Measurements from ENCODE around the gene DAAM2. TPM values are rescaled to one million over a fixed set of nuclear protein-coding genes. Genes with fewer than 3 reads are reported as not detected.

The DAAM2 gene
- total RNA-seq, 4 donors from 2014 or later, result 15.7 to 31.6 (median 20.7) TPM

DNA sequence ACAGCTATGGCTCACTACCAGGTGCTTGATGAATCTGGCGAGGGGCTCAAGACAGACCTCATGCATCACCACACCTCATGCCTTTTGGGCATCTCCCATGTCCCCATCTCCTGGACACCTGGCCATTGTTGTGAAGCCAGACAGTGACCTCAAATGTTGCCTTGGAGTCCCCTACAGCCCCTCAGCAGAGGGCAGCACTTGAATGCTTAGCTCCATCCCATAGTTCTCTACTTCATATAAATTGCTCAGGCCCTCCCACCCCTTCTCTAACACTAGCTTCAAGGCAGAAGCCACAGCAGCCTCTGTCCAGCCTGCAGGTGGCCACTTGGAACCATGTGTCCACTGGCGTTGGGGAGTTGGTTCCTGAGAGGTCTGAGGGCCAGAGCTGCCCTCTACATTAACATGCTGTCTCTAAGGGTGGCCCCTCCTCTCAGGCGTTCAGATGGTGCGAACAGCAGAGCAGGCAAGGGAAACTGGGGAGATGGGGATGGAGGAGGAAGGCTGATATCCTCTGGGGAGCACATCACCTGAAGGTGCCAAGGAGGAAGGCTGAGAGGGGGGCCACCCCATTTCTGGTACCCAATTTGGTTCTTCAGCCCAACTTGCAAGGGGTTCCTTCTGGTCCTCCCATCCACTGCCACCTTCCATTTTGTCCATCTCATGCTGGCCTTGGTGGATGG, 110.8 kb downstream of the DAAM2 start:
- H3K27me3 ChIP-seq, result no peaks in the 10 kb centered on the region
- no peaks in the 10 kb centered on the region for H3K36me3 ChIP-seq
- intact Hi-C loops (cut with DNase I; ENCODE audit: low total_unique reads) (no loop called here), in situ Hi-C loops (cut with MboI; ENCODE audit: low pct_ligation_motif_present in 1 of 4, low pct_unique_long_range_greater_than_20kb in 1 of 4, low sequenced_read_pairs in 3 of 4) (no loop called here)
- H3K9me3 ChIP-seq, result no peaks in the 10 kb centered on the region
- no peak overlapping the region for H3K27ac ChIP-seq
- TF ChIP-seq, protein P1, sequence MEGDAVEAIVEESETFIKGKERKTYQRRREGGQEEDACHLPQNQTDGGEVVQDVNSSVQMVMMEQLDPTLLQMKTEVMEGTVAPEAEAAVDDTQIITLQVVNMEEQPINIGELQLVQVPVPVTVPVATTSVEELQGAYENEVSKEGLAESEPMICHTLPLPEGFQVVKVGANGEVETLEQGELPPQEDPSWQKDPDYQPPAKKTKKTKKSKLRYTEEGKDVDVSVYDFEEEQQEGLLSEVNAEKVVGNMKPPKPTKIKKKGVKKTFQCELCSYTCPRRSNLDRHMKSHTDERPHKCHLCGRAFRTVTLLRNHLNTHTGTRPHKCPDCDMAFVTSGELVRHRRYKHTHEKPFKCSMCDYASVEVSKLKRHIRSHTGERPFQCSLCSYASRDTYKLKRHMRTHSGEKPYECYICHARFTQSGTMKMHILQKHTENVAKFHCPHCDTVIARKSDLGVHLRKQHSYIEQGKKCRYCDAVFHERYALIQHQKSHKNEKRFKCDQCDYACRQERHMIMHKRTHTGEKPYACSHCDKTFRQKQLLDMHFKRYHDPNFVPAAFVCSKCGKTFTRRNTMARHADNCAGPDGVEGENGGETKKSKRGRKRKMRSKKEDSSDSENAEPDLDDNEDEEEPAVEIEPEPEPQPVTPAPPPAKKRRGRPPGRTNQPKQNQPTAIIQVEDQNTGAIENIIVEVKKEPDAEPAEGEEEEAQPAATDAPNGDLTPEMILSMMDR (IDR thresholded peaks at IDR 0.05), result no peak
- TF ChIP-seq EP300 (IDR thresholded peaks at IDR 0.05; ENCODE audit: low read depth), result no peak
- TF ChIP-seq POLR2A (IDR thresholded peaks at IDR 0.05), result no peak
- no peak for TF ChIP-seq POLR2AphosphoS5 (IDR thresholded peaks at IDR 0.05)
- H3K4me3 ChIP-seq, result no peak overlapping the region
- H3K4me1 ChIP-seq, result peaks cover 0 to 5% (median 2%) of the 10 kb centered on the region in 4 donors
- WGBS, 2 donors (ENCODE audit: low coverage in 1 of 2), result 91% methylated on average over 4 of the region's 4 CpGs; no CpG with 5 or more reads in 1 of the 2 donors
- DNase-seq, result no peak

DNA sequence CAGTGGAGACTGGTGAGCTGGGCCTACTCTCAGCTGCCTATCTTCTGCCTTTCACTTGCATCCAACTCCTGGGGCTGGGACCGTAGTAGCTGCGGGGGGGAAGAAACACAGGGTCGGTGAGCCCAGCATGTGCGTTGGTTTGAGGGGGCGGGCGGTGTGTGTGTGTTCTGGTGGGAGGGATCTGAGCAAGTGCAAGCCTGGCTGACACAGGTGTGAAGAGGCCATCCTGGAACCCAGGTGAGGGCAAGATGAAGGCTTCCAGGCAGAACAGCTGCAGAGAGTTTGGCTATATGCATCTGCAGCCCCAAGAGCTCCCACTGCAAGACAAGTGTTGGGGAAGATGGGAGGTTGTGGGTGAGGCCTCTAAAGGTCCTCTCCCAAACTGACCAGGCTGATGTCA, 111.5 kb downstream of the DAAM2 start:
- Histone ChIP-seq H3K4me1 (no peaks in the 10 kb centered on the region), H3K27me3 (no peaks in the 10 kb centered on the region), H3K9me3 (no peaks in the 10 kb centered on the region), H3K4me3 (no peak overlapping the region), H3K27ac (no peak overlapping the region), H3K36me3 (no peaks in the 10 kb centered on the region)
- WGBS, 2 donors (ENCODE audit: low coverage in 1 of 2), result 91% methylated on average over 6 of the region's 6 CpGs; no CpG with 5 or more reads in 1 of the 2 donors
- in situ Hi-C loops (cut with MboI; ENCODE audit: low pct_ligation_motif_present in 1 of 4, low pct_unique_long_range_greater_than_20kb in 1 of 4, low sequenced_read_pairs in 3 of 4), result no loop called here
- no peak for DNase-seq
- no peak for TF ChIP-seq EP300 (IDR thresholded peaks at IDR 0.05; ENCODE audit: low read depth)
- no peak for TF ChIP-seq POLR2A (IDR thresholded peaks at IDR 0.05)
- TF ChIP-seq, protein P1 (IDR thresholded peaks at IDR 0.05), result no peak
- TF ChIP-seq POLR2AphosphoS5 (IDR thresholded peaks at IDR 0.05), result no peak
- intact Hi-C loops (cut with DNase I; ENCODE audit: low total_unique reads), result no loop called here

DNA sequence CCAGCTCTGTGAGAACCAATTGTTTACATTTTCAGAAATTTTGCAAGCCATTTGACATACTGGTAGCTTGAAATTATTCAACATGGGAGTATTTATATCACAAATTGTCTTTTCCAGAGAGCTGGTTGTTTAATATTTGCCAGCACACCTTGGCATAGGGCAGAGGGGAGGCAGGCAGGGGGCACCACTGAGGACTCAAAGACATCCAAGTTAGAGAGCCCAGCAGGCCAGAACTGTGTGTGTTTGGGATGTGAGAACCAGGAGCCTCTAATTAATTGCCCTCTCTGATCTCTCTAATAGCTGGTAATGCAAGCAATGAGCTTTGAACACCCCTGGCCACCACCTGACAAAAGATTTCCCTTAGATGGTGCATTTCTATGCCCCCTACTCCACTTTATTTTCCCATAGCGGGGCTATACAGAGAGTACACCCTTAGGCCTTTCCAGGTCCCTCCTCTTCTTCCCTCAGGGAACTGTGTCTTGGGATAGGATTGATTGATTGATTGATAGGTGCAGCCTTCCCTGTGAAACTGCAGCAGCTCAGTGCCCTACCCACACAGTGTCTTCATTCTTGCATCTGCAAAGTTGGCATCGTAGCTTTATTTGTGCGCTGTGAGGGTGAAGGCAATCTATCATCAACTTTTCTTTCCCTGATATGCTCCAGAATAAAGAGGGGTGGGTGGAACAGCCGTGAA, 112.9 kb downstream of the DAAM2 start:
- Histone ChIP-seq H3K36me3 (no peaks in the 10 kb centered on the region), H3K4me3 (no peak overlapping the region), H3K9me3 (no peaks in the 10 kb centered on the region), H3K27me3 (no peaks in the 10 kb centered on the region), H3K27ac (no peak overlapping the region), H3K4me1 (no peaks in the 10 kb centered on the region)
- intact Hi-C loops (cut with DNase I; ENCODE audit: low total_unique reads), result no loop called here
- 72% methylated on average over 4 of the region's 4 CpGs; no CpG with 5 or more reads in 1 of the 2 donors for WGBS, 2 donors (ENCODE audit: low coverage in 1 of 2)
- in situ Hi-C loops (cut with MboI; ENCODE audit: low pct_ligation_motif_present in 1 of 4, low pct_unique_long_range_greater_than_20kb in 1 of 4, low sequenced_read_pairs in 3 of 4), result no loop called here
- TF ChIP-seq POLR2AphosphoS5 (IDR thresholded peaks at IDR 0.05), result no peak
- TF ChIP-seq, protein P1 (IDR thresholded peaks at IDR 0.05), result no peak
- no peak for TF ChIP-seq EP300 (IDR thresholded peaks at IDR 0.05; ENCODE audit: low read depth)
- TF ChIP-seq POLR2A (IDR thresholded peaks at IDR 0.05), result no peak
- DNase-seq, result no peak

DNA sequence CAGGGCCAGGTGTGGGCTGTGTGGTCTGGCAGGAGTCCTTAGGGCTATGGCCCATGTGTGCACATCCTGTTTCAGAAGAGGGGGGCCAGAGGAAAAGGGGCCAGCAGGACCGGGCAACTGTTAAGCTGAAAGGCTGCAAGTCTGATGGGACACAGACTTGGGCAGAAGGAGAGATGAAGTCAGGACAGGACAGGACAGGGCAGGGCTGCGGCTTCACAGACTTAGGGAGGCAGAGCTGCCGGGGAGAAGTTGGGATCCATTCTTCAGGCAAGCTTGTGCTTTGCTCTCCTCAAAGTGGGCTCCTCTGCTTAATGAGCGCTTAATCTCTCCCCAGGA, 113.4 kb downstream of the DAAM2 start:
- Histone ChIP-seq H3K27me3 (no peaks in the 10 kb centered on the region), H3K4me3 (no peak overlapping the region), H3K9me3 (no peaks in the 10 kb centered on the region), H3K27ac (no peak overlapping the region), H3K4me1 (no peaks in the 10 kb centered on the region), H3K36me3 (no peaks in the 10 kb centered on the region)
- in situ Hi-C loops (cut with MboI; ENCODE audit: low pct_ligation_motif_present in 1 of 4, low pct_unique_long_range_greater_than_20kb in 1 of 4, low sequenced_read_pairs in 3 of 4) (no loop called here), intact Hi-C loops (cut with DNase I; ENCODE audit: low total_unique reads) (no loop called here)
- DNase-seq, result no peak
- TF ChIP-seq POLR2AphosphoS5 (IDR thresholded peaks at IDR 0.05), result no peak
- no peak for TF ChIP-seq POLR2A (IDR thresholded peaks at IDR 0.05)
- TF ChIP-seq EP300 (IDR thresholded peaks at IDR 0.05; ENCODE audit: low read depth), result no peak
- TF ChIP-seq, protein P1 (IDR thresholded peaks at IDR 0.05), result no peak
- 75 to 100% methylated on average over 1 to 4 of the region's 4 CpGs for WGBS, 2 donors (ENCODE audit: low coverage in 1 of 2)
